K562 (cell line): ENCODE results near the gene TRIP12. TPM values are rescaled to one million over a fixed set of nuclear protein-coding genes. Genes with fewer than 3 reads are reported as not detected.

ENCODE experiments used
- ATAC-seq: fragments of 200-7000 bp; cut with Tn5 transposase; 3 replicates; pipeline ENCODE4 v1.9.1; 2020; ENCODE audit warnings: moderate library complexity
- BruUV-seq: library from RNA; stranded (reverse); fragments of 400-500 nt; replicated peaks from 2 replicates; lab custom pipeline; 2021; lab: Mats Ljungman, UMichigan
- CTCF ChIA-PET: fragments of 300-600 bp; formaldehyde crosslinking; extraction: SDS; loops from one replicate; lab custom pipeline; 2021; ENCODE audit warnings: low intra/inter-chr PET ratio; lab: Yijun Ruan, JAX
- POLR2A ChIA-PET: fragments of 300-600, 350-650 bp; sonication (Branson Sonifier 250); formaldehyde crosslinking; extraction: SDS; loops from one replicate; lab custom pipeline; 2021; ENCODE audit warnings: antibody characterized with exemption, inconsistent platforms; lab: Yijun Ruan, JAX
- DNase-seq, 4 experiments: peaks; one replicate each; pipeline versions ENCODE4 v3.0.0 to v3.0.0-alpha.2; 2011 to 2018; ENCODE audit warnings: low spot score in 3 of 4, mixed read lengths in 3 of 4; ENCODE audit errors: extremely low read depth in 1 of 4
- FAIRE-seq: peaks from 2 replicates; lab custom pipeline; 2011; peaks lifted over from hg19 to GRCh38; lab: Jason Lieb, UNC
- H2AFZ ChIP-seq: 2 replicates; pipeline ENCODE4 v1.6.0; 2011; ENCODE audit warnings: low read depth, low read length, control low read depth, inconsistent platforms
- H3K27ac ChIP-seq: fragments of 200-600 bp; 3 replicates; pipeline ENCODE4 v1.8.0; 2011; ENCODE audit warnings: low read depth, mild to moderate bottlenecking, control low read depth, inconsistent platforms, low read length, moderate library complexity, mixed read lengths; ENCODE audit errors: extremely low read depth
- H3K27me3 ChIP-seq, 2 experiments: fragments of 300-600 bp in 1 of 2; 2 replicates in 1 of 2; 3 replicates in 1 of 2; pipeline versions ENCODE4 v1.6.0 to v1.8.0; 2011; ENCODE audit warnings: inconsistent platforms in 2 of 2, low read length in 2 of 2, mild to moderate bottlenecking in 1 of 2, mixed read lengths in 1 of 2, moderate library complexity in 1 of 2; ENCODE audit not compliant: control insufficient read depth in 2 of 2, insufficient read depth in 2 of 2
- H3K36me3 ChIP-seq: fragments of 300-600 bp; 3 replicates; pipeline ENCODE4 v1.8.0; 2011; ENCODE audit warnings: mild to moderate bottlenecking, low read length, inconsistent platforms; ENCODE audit not compliant: control insufficient read depth, insufficient read depth
- H3K4me1 ChIP-seq, 2 experiments: fragments of 200-600 bp in 1 of 2; replicated peaks in 1 of 2; 2 replicates in 1 of 2; 3 replicates in 1 of 2; pipeline versions ENCODE4 v1.5.1 to v1.8.0; 2011; ENCODE audit warnings: inconsistent platforms in 2 of 2, low read length in 2 of 2, mild to moderate bottlenecking in 1 of 2, mixed read lengths in 1 of 2, moderate library complexity in 1 of 2; ENCODE audit not compliant: control insufficient read depth in 2 of 2, insufficient read depth in 2 of 2
- H3K4me2 ChIP-seq: 2 replicates; pipeline ENCODE4 v1.6.1; 2011; ENCODE audit warnings: low read length, control low read depth, inconsistent platforms, mixed read lengths; ENCODE audit not compliant: insufficient read depth
- H3K4me3 ChIP-seq: fragments of 200-600 bp; sonication (generic), shearing (Covaris generic); 2 replicates; pipeline ENCODE4 v1.5.1; 2016; ENCODE audit warnings: control low read depth, inconsistent platforms
- H3K79me2 ChIP-seq: fragments of 200-600 bp; 3 replicates; pipeline ENCODE4 v1.8.0; 2011; ENCODE audit warnings: low read length, inconsistent platforms; ENCODE audit not compliant: control insufficient read depth, insufficient read depth
- H3K9ac ChIP-seq, 2 experiments: 2 replicates each; pipeline versions ENCODE4 v1.6.0 to v1.6.1; 2011; ENCODE audit warnings: low read depth in 2 of 2, low read length in 2 of 2, control low read depth in 1 of 2, inconsistent platforms in 1 of 2, mild to moderate bottlenecking in 1 of 2, mixed read lengths in 1 of 2; ENCODE audit not compliant: insufficient read depth in 1 of 2
- H3K9me1 ChIP-seq: one replicate; pipeline ENCODE4 v1.6.0; 2011; ENCODE audit warnings: inconsistent platforms, mild to moderate bottlenecking, low read length, moderate library complexity; ENCODE audit not compliant: control insufficient read depth, insufficient read depth
- H3K9me3 ChIP-seq: replicated peaks from 2 replicates; pipeline ENCODE4 v1.5.1; 2011; ENCODE audit warnings: low read depth, low read length, inconsistent platforms; ENCODE audit not compliant: control insufficient read depth, insufficient read depth
- H4K20me1 ChIP-seq: replicated peaks from 2 replicates; pipeline ENCODE4 v1.6.1; 2011; ENCODE audit warnings: low read length, inconsistent platforms, mixed read lengths; ENCODE audit not compliant: control insufficient read depth, insufficient read depth
- CREM ChIP-seq: IDR thresholded peaks from 2 replicates; pipeline ENCODE4 v1.6.1; 2014; ENCODE audit warnings: antibody characterized with exemption, low read depth
- CTCF ChIP-seq, 3 experiments: IDR thresholded peaks in 2 of 3; conservative IDR thresholded peaks in 1 of 3; 2 replicates each; pipeline ENCODE4 v1.5.1; 2011 to 2012; ENCODE audit warnings: low read length in 3 of 3, mild to moderate bottlenecking in 3 of 3, control low read depth in 2 of 3, improper control_type of control experiment in 1 of 3, inconsistent platforms in 1 of 3, low read depth in 1 of 3, mixed read lengths in 1 of 3, moderate library complexity in 1 of 3; ENCODE audit not compliant: insufficient read depth in 2 of 3
- FOS ChIP-seq: IDR thresholded peaks from 3 replicates; pipeline ENCODE4 v1.6.1; 2011; ENCODE audit not compliant: insufficient read length; ENCODE audit errors: extremely low read depth
- RAD21 ChIP-seq, 2 experiments: fragments of 250-450 bp in 1 of 2; fragments of 450-650 bp in 1 of 2; sonication (Bioruptor Pico) in 1 of 2; formaldehyde crosslinking in 1 of 2; IDR thresholded peaks in 1 of 2; conservative IDR thresholded peaks in 1 of 2; 2 replicates each; pipeline versions ENCODE4 v1.4.0 to v1.8.0; 2020 to 2022; ENCODE audit warnings: mild to moderate bottlenecking in 2 of 2, moderate library complexity in 1 of 2
- RFX5 ChIP-seq: IDR thresholded peaks from 2 replicates; pipeline ENCODE4 v1.6.1; 2011; ENCODE audit warnings: low read depth, mild to moderate bottlenecking, improper control_type of control experiment, low read length
- SMC3 ChIP-seq: conservative IDR thresholded peaks from 2 replicates; pipeline ENCODE4 v1.6.1; 2011; ENCODE audit warnings: low read depth, low read length, improper control_type of control experiment; ENCODE audit not compliant: insufficient read depth
- WGBS: fragments of 100-300 bp; shearing (Covaris generic); methylation state at CpG from one replicate; pipeline ENCODE4 v1.1.6; 2016; ENCODE audit warnings: low coverage, mixed read lengths; ENCODE audit not compliant: insufficient coverage; ENCODE audit errors: missing lambda C conversion rate; 5-methylcytosine and 5-hydroxymethylcytosine counted together
- in situ Hi-C: fragments of 300-500 bp; cut with MboI; formaldehyde crosslinking; loops from 4 replicates; pipeline ENCODE4 v1.15.0; 2018; ENCODE audit warnings: inconsistent platforms, mixed read lengths
- intact Hi-C: fragments of 100-400 bp; cut with micrococcal nuclease; formaldehyde crosslinking; loops from 2 replicates; pipeline ENCODE4 v1.14.2; 2022
- polyA plus RNA-seq, 8 experiments: library from polyadenylated mRNA; depleted of rRNA in 4 of 8; stranded (reverse) in 5 of 8; unstranded in 3 of 8; fragments of >200 nt; fragmentation: Nextera tagmentation in 2 of 8; fragmentation: Illumina TruSeq in 1 of 8; extraction: Ambion mirVana in 2 of 8; extraction: Trizol in 1 of 8; gene quantifications; 2 replicates each; pipeline versions ENCODE4 v1.2.1 to v1.2.3, GENCODE V29; 2011 to 2014; ENCODE audit warnings: inconsistent platforms in 1 of 8, missing spikeins in 1 of 8
- total RNA-seq, 7 experiments: library from RNA; depleted of rRNA in 6 of 7; stranded (reverse); fragments of >200 nt in 6 of 7; fragmentation: Illumina TruSeq in 2 of 7; extraction: Trizol in 2 of 7; gene quantifications; 2 replicates each; pipeline versions ENCODE4 v1.2.1 to v1.2.3, GENCODE V29; 2011 to 2021; ENCODE audit warnings: low replicate concordance in 1 of 7

Gene TRIP12
- total and polyA plus RNA-seq, 9 of the 15 experiments (the other 6 are each of a cell fraction or from before 2014, with no cell fraction given): 15.2 to 131 (median 80.1) TPM

GRCh38 chr2:229715895-229716507 is 205.8 kb downstream of the TRIP12 start:
- in situ Hi-C loops (no loop called here), intact Hi-C loops (loop anchor here (5.0 kb wide), 1 partner anchor 1824 kb away; no protein-coding TSS in a partner anchor)
- POLR2A ChIA-PET: no interaction called here
- ATAC-seq (peak; percentile 42; the same call in 1 of the 3 replicates), FAIRE-seq (no peak), DNase-seq (peak in 3 of 4 experiments; percentile 22 to 40 (median 22))
- Histone ChIP-seq H3K79me2 (no peaks in the 10 kb centered on the region), H3K27ac (no peak overlapping the region), H3K9ac (no peak overlapping the region), H3K4me3 (no peak overlapping the region), H4K20me1 (no peaks in the 10 kb centered on the region), H3K36me3 (no peaks in the 10 kb centered on the region), H2AFZ (no peak overlapping the region), H3K4me1 (peaks cover 3 to 22% of the 10 kb centered on the region in 2 experiments; a peak in 3 of 5 replicates), H3K27me3 (peaks cover 0 to 15% of the 10 kb centered on the region in 2 experiments; a peak in 1 of 5 replicates), H3K4me2 (no peak overlapping the region), H3K9me3 (no peaks in the 10 kb centered on the region), H3K9me1 (no peaks in the 10 kb centered on the region)
- TF ChIP-seq RFX5 (no peak), FOS (no peak), SMC3 (peak; percentile 29; the same call in 1 of the 2 replicates), CREM (peak; percentile 67), CTCF (IDR thresholded peaks at IDR 0.05 in 2 of 3, conservative IDR thresholded peaks at IDR 0.05 in 1 of 3; ENCODE audit: insufficient read depth in 2 of 3, low read depth in 1 of 3, low read length in 3 of 3) (peak; percentile 29 to 41 (median 35); a peak in 4 of 6 replicates), RAD21 (CRISPR knock-in tag; conservative IDR thresholded peaks at IDR 0.05 in 1 of 2, IDR thresholded peaks at IDR 0.05 in 1 of 2) (peak in 1 of 2 experiments; percentile 25; a peak in 1 of 4 replicates)
- BruUV-seq: no TSS peak
- CTCF ChIA-PET: no interaction called here
- 2% methylated on average over 4 of the region's 4 CpGs for WGBS
